Dermis microvascular lymphatic vessel endothelial cell (primary cell): ENCODE data around the gene LSAMP. TPM values are rescaled to one million over a fixed set of nuclear protein-coding genes. Genes with fewer than 3 reads are reported as not detected.
"Not testable (repeated sequence)": the region's sequence is repeated elsewhere in the genome, so short reads cannot be mapped to it uniquely, and the experiment has no call there.

Experiments
- DNase-seq, 2 donors: peaks; one replicate each; pipeline versions ENCODE4 v3.0.0 to v3.0.0-alpha.2; 2010; ENCODE audit warnings: low read depth in 2 of 2
- total RNA-seq: library from RNA; depleted of rRNA; stranded (reverse); fragments of >200 nt; gene quantifications from 2 replicates; pipeline ENCODE4 v1.2.1, GENCODE V29; 2014

The LSAMP gene
- total RNA-seq, 1 donor from 2014 or later: not detected

GRCh38 chr3:116111765-116112164, 333.5 kb downstream of the LSAMP start:
- DNase-seq: no peak

GRCh38 chr3:116103868-116104530, 341.3 kb downstream of the LSAMP start:
- DNase-seq: no peak

DNA sequence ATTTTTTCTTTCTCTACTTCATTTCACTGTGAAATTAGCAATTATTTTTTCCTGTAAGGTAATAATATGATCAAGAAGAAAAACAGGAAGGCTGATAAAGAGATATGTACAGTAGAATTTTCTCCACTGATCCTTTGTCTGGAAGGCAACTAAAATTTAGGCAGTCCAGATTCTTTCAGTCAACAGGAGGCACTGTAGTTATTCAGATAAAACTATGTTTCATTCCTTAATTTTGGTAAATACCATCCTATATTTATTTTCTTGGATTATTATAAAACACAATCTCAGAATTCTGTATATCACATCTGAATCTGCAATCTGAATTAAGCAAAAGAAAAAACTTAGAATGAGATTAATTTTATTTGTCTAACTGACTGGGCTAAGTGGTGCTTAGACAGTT, 343.2 kb downstream of the LSAMP start:
- no peak for DNase-seq

DNA sequence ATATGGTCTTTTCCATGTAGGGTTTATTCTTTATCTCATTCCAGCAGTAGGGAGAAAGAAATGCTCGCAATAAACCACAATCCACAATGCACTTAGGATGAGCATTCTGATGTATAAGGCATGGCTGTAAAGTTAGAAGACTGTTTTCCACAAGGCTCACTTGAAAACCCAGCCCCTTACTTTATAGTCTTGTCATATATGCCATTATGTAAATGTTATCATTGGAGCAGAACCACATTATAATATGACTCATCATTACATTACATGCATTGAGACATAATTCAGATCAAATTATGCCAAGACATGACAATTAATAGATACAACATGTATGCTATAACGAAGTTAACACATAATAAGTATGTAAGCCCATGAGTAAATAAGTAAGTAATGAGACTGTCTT, 348.1 kb downstream of the LSAMP start:
- no peak for DNase-seq

DNA sequence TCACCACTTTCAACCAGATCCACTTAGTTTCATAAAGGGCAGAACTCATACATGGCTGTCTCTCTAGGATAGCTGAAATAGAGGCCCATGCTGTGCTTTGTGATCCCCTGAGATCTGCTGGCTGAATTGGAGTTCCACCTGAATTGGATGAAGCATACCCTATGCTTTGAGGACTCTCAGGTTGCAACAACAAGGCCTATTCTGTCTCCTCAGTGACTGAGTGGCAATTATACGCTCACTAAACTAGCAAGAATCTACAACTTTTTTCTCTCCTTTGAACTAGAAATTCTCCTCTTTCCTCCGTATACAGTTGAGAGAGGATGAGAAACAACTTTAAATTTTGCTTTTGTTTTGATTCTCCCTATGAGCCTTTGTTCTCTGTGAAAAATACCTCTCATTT, 348.7 kb downstream of the LSAMP start:
- DNase-seq: no peak

- no peak for DNase-seq
Observed at GRCh38 chr3:116093374-116093773, 351.9 kb downstream of the LSAMP start.

DNA sequence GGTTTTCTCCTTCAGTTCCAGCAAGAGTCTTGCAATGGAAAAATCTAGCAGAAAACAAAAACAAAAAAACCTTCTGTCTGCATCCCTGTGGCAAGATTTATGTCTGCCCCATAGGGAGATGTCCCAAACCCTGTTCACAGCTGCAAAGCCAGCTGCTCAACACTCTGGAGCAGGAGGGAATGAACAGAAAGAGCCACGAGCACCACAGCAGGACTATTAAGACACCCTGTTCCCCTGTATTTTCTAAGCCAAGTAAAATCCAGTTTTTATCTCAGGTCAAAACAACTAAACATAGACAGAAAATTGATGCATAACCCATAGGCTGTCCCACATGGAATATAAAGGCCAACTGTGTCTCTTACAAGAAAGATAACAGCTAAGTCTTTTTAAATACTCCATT, 357.9 kb downstream of the LSAMP start:
- no peak for DNase-seq

DNA sequence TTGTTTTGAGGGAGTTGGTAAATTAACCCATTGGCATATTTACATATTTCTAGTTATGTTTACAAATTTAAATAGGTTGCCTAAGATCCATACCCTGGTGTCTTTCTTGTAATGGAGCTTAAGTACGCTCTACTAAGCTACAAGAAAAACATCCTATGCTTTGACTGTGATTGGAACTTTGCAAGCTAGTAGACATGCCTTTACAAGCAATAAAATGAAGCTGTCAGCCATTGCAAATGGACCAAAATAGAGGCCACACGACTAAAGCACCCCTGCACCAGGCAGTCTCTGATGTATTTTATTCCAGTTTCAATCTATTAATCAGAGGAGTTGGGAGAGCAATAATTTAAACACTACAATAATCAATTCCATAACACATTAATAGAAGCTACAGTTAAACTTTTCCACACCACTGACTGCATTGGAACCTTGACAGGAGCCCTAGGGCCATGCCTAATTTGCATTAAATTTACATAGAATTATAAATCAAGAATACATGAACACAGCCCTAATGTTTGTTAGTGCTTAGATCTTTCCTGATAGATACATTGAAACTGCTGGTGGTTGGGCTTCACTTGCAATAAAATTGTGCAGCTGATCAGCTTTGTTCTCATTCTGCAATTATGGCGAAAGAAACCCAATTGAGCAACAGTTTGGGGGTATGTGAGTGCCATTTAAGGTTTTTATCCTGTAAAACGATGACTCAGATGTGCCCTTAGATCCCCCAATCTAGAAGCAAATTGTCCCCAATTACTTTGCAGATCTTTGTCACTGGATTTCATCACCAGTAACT, 360.1 kb downstream of the LSAMP start:
- no peak for DNase-seq

DNA sequence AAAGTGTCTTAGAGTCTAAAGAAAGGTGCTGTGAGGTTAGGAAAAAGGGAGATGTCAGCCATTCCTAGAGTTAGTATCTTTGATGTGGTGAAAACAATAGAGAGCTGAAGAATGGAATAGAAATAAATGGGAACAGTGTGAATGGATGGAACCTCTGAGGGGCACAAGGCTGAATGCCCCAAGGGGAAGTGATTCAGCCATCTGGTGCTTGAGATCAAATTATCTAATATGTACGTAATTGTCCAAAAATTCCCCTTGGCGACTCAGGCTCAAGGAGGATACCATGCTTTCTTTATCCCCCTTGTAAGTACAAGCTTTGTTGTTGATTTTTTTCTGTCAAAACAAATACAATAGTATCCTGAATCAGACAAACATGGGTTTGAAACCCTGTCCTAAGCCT, 361.6 kb downstream of the LSAMP start:
- DNase-seq: no peak

DNA sequence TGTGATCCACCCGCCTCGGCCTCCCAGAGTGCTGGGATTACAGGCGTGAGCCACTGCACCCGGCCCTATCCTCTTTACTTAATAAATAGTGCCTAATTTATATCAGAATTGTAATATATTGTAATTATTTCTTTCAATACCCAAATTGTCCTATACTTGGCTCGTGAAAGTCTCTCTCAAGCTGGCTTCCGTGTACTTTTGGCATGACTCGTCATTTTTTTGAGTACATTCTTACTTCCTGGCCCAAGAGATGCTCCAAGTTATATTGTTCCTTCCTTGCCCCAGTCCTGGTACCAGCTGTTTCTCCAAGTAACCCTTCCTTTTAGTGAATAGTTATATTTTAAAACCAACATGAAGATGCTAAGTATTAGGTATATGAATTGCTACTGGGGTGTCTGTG, 366.7 kb downstream of the LSAMP start:
- DNase-seq: no peak

GRCh38 chr3:116077557-116077956, 367.7 kb downstream of the LSAMP start:
- DNase-seq: no peak

DNA sequence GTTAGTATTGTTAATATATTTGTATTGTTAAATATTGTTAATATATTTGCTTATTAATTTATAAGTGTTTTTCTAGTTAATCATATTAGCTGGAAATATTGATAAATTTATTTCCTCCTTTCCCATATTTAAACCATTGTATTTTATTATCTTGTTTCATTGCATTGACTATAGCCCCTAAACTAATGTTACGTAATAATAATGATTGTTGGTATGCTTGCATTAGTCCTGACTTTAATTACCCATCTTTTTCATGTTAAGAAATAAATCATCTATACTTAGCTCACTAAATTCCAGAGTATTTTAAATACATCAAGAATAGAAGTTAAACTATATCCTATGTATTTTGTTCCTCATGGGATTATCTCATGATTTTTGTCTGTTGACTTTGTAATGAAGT, 368.2 kb downstream of the LSAMP start:
- DNase-seq: no peak

DNA sequence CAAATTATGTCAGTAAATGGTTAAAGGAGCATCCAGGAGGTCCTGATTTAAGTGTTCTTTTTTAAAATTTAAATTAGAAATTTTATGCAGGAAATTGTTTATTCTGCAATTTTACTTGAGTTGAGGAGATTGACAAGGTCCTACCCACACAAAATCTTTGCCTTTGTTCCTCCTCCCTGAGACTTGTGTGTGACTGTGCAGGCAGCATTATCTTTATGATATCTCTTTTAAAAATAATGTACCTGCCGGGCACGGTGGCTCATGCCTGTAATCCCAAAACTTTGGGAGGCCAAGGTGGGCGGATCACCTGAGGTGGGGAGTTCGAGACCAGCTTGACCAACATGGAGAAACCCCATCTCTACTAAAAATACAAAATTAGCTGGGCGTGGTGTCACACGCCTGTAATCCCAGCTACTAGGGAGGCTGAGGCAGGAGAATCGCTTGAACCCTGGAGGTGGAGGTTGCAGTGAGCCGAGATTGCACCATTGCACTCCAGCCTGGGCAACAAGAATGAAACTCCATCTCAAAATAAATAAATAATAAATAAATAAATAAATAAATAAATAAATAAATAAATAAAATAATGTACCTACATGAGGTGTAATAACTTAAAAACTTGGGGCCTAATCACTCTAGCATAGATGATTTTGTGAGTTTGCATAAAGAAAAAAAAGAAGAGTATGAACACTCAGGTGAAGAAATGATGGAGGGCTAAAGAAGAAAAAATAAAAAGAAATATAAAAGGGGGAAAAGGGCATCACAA, 374.6 kb downstream of the LSAMP start:
- not testable (repeated sequence) for DNase-seq

DNA sequence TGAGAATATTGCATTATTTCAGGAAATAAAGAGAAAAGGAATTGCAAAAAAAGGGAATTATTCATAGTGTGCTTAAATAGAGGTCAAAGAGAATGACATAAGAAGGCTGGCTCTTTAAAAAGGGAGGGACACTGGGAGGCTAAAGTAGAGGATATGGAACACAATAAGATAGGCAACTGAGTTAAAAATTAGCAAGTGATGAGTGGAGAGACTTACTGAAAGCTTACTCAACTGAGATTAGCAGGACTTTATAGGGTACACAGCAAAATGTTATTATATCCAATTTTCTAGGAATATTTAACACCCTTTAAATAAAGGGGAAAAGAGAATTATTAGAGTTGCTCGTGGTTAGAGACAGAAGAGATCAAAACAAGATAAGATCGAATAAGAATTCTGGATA, 375.2 kb downstream of the LSAMP start:
- no peak for DNase-seq

DNA sequence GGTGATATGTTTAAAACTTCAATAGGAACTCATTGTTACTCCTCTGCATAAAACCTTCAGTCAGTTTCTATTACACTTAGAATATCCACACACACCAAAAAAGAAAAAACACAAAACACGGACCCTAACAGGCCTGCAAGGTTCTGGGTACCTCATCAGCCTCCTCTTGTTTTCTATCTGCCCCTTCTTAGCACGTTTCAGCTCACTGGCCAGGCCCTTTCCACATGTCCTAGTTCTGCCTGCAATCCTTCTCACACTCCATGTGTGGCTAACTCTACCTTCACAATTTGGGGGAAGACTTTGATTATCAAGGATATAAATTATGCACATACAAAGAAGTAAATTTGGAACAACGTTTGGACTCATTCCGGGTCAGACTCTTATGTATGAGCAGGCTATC, 376.3 kb downstream of the LSAMP start:
- DNase-seq: no peak

DNA sequence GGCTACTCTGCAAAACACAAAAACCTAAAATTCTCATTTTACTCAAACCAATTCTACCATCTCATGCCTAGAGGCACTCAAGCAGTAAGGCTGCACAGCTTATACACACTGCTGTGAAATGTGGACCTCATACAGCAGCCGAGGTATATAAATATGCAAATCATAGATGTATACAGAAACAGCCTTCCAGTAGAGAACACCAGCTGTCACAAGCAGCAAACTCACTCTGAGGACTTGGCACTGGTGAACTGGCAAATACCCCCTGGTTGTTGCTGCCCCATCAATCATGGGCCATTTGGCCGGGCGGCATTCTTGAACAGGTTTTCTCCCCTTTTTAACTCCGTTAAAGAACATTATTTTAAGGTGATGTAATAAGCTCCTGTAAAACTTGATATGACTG, 378.0 kb downstream of the LSAMP start:
- DNase-seq: no peak

GRCh38 chr3:116065501-116065900, 379.8 kb downstream of the LSAMP start:
- no peak for DNase-seq

GRCh38 chr3:116064646-116065045, 380.6 kb downstream of the LSAMP start:
- no peak for DNase-seq

GRCh38 chr3:116059421-116060096, 385.7 kb downstream of the LSAMP start:
- DNase-seq: no peak

DNA sequence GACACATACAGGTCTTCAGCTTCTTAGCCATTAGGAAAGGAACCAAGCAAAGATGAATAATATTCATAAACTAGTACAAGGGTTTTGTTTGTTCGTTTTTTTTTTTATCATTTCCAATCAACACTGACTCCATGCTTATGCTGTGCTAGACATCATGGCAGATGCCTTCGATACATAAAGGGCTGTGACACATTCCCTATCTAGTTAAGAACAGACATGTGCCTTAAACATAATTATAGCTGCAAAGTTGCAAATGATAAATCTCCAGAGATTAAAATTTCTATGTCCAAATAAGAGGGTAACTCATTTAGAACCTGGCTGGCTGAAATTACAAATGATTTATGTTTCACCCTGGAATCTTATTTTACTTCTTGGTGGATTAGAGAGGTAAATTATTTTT, 386.4 kb downstream of the LSAMP start:
- DNase-seq: no peak

DNA sequence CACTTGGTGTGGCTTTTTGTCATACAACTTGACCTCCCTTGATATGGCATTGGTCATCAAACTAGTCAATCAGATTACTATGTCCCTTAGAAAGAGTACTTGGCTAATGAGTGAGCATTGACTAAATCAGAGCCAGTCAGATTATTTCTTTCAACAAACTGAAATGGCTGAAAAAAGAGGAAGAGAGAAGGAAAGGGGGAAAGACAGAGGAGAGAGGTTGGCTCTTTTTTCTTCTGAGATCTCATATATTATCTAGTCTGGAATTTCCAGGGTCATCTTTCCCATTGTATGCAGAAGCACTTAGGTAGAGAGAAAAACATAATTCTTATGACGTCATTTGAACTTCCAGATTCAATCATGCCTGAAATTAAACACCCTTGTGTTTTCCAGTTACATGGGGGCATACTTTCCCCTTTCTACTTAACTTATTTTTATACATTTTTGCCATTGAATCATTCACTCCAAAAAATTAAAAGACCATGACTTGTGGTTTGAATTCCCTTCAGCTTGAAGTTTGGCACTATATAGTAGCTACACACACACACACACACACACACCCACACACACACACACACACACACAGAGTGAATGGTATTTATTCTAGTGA, 387.8 kb downstream of the LSAMP start:
- DNase-seq: no peak

DNA sequence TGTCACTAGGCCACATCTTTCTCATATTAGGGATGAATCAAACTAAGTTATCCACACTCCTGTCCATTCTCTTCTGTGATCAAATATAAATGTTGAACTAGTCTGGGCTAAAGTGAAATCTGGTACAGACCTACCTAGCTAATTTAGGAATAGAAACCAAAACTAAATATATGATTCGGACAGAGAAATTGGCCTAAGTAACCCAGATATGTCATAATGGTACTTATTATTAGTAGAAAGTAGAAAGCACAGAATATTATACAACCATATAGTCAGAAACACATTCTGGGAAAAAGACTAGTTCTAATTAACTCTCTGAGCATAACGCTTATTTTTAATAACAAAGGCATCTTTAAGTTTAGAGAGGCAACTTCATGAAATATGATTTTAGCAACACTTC, 389.0 kb downstream of the LSAMP start:
- DNase-seq: no peak
